Activated naive CD8-positive, alpha-beta T cell treated with anti-CD3 and anti-CD28 coated beads, Interleukin-2, amount 10 ng/mL, durations not matched to agents 7 days and 5 days (primary cell): ENCODE data around the gene YPEL3. TPM values are rescaled to one million over a fixed set of nuclear protein-coding genes. Genes with fewer than 3 reads are reported as not detected.

ENCODE experiments used
- ATAC-seq: fragments of 150-1000 bp; cut with Tn5 transposase; one replicate; pipeline ENCODE4 v1.10.0; 2021; ENCODE audit warnings: low read depth, moderate library complexity
- POLR2A ChIA-PET: fragments of 350-600 bp; sonication (Branson Sonifier 250); formaldehyde crosslinking; loops from one replicate; lab custom pipeline; 2021; ENCODE audit warnings: antibody characterized with exemption; lab: Charles Lee
- DNase-seq: peaks from one replicate; pipeline ENCODE4 v3.0.0; 2021
- H3K27ac Mint-ChIP-seq: one replicate; pipeline ENCODE4 v1.8.0; 2022; ENCODE audit warnings: mild to moderate bottlenecking, mixed read lengths
- H3K27me3 Mint-ChIP-seq: one replicate; pipeline ENCODE4 v1.8.0; 2022; ENCODE audit warnings: mild to moderate bottlenecking, moderate library complexity, mixed read lengths
- H3K36me3 Mint-ChIP-seq: one replicate; pipeline ENCODE4 v1.8.0; 2021; ENCODE audit warnings: mild to moderate bottlenecking, mixed read lengths
- H3K4me1 Mint-ChIP-seq: one replicate; pipeline ENCODE4 v1.8.0; 2021; ENCODE audit warnings: mixed read lengths
- H3K4me3 Mint-ChIP-seq: one replicate; pipeline ENCODE4 v1.8.0; 2022; ENCODE audit warnings: mild to moderate bottlenecking, moderate library complexity, mixed read lengths
- H3K9me3 Mint-ChIP-seq: one replicate; pipeline ENCODE4 v1.8.0; 2021; ENCODE audit warnings: mixed read lengths
- total RNA-seq, 2 experiments: library from RNA; stranded (reverse); gene quantifications; one replicate each; pipeline ENCODE4 v1.2.3, GENCODE V29; 2021

YPEL3 gene
- total RNA-seq, 2 experiments from 2014 or later = 135 to 139 TPM

DNA sequence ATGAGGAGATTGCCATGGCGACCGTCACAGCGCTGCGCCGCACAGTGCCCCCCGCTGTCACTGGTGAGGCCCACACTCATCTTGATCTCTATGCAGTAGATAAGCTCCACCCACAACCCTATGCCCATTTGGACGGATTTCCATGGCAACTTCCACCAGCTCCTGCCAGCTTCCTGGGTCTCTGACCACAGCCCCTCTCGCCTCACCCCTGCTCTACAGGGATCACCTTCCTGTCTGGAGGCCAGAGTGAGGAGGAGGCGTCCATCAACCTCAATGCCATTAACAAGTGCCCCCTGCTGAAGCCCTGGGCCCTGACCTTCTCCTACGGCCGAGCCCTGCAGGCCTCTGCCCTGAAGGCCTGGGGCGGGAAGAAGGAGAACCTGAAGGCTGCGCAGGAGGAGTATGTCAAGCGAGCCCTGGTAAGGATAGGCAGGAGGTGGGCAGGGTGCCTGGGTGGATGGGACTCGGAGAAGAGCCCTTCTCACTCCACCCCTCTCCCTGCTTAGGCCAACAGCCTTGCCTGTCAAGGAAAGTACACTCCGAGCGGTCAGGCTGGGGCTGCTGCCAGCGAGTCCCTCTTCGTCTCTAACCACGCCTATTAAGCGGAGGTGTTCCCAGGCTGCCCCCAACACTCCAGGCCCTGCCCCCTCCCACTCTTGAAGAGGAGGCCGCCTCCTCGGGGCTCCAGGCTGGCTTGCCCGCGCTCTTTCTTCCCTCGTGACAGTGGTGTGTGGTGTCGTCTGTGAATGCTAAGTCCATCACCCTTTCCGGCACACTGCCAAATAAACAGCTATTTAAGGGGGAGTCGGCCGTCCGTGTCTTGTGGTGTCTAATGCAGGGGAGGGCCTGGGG is 26.2 kb downstream of the YPEL3 start:
- Mint-ChIP-seq H3K4me1 (peaks cover 27% of the 10 kb centered on the region), H3K27ac (peak overlapping the region; percentile 65), H3K36me3 (peaks cover 41% of the 10 kb centered on the region), H3K27me3 (no peaks in the 10 kb centered on the region), H3K4me3 (peak overlapping the region; percentile 42), H3K9me3 (no peaks in the 10 kb centered on the region)
- POLR2A ChIA-PET = interaction anchor here (1.2 kb wide), 1 partner anchor 22 kb away, joined by 4 read pairs; the partner anchor contains the start of gene TBX6
- DNase-seq = no peak
- ATAC-seq = no peak

DNA sequence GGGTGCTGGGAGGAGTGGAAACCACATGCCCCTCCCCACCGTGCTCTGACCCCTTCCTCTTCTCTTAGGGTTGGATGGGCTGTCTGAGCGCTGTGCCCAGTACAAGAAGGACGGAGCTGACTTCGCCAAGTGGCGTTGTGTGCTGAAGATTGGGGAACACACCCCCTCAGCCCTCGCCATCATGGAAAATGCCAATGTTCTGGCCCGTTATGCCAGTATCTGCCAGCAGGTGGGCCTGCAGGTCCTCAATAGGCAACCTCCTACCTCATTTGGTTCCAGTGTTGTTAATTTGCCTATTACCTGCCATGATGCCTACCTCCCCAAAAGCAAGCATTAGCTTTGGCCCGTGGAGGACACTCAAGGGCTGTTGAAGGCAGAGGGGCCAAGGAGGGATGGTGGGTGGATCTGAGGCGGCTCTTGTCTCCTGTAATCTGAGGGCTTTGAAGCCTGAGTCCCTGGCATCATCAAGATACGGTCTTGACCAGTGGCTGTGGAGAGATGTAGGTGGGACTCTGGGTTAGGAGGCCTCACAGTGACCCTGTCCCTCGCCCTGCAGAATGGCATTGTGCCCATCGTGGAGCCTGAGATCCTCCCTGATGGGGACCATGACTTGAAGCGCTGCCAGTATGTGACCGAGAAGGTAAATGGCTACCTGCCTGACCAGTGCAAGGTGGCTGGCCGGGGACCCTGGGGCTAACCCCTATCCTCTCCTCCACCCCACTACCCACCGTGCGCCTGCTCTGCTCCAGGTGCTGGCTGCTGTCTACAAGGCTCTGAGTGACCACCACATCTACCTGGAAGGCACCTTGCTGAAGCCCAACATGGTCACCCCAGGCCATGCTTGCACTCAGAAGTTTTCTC is 27.0 kb downstream of the YPEL3 start:
- Mint-ChIP-seq H3K9me3 (no peaks in the 10 kb centered on the region), H3K4me1 (peaks cover 24% of the 10 kb centered on the region), H3K4me3 (peak overlapping the region; percentile 68), H3K27ac (peak overlapping the region; percentile 75), H3K36me3 (peaks cover 41% of the 10 kb centered on the region), H3K27me3 (no peaks in the 10 kb centered on the region)
- ATAC-seq (no peak), DNase-seq (peak; percentile 60)
- POLR2A ChIA-PET = interaction anchor here (1.5 to 6.1 kb wide), 2 partner anchors 8 to 22 kb away, joined by 3 to 102 read pairs; partner anchors contain the start of genes TBX6 and YPEL3

DNA sequence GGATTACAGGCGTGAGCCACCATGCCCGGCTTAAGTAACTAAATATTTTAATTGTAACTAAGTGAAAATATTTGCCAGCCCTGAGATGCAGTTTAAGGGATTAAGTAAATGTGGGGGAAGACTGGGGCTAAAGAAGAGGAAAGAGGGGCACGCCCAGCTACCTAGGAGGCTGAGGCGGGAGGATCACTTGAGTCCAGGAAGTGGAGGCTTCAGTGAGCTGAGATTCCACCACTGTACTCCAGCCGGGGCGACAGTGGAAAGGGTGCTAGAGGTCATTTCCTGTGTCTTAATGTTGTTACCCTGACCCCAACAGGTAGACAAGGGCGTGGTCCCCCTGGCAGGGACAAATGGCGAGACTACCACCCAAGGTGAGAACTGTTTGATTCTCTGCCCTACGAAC is 27.7 kb downstream of the YPEL3 start:
- Mint-ChIP-seq H3K4me1 (peaks cover 25% of the 10 kb centered on the region), H3K9me3 (no peaks in the 10 kb centered on the region), H3K4me3 (peak overlapping the region; percentile 68), H3K27ac (peak overlapping the region; percentile 75), H3K36me3 (peaks cover 40% of the 10 kb centered on the region), H3K27me3 (no peaks in the 10 kb centered on the region)
- POLR2A ChIA-PET = interaction anchor here (0.6 to 6.1 kb wide), 4 partner anchors 8 to 1803 kb away, joined by 3 to 102 read pairs (median 4); partner anchors contain the start of genes CORO1A, TBX6 and YPEL3
- DNase-seq = no peak
- no peak for ATAC-seq

DNA sequence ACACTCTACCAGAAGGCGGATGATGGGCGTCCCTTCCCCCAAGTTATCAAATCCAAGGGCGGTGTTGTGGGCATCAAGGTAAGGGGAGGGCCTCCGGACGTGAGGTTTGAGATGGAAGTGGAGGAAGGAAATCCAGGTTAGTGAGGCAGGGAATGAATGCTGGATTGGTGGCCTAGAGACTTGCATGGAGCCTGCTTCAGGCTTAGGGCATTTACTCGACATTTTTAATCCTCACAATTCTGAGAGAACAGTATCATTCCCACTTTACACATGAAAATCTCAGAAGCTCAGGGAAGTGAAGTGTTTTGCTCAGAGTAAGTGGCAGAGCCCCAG is 28.5 kb downstream of the YPEL3 start:
- POLR2A ChIA-PET = interaction anchor here (0.6 to 6.1 kb wide), 4 partner anchors 24 to 1802 kb away, joined by 4 to 102 read pairs (median 36); partner anchors contain the start of genes CORO1A, TBX6 and YPEL3
- Mint-ChIP-seq H3K27ac (peak overlapping the region; percentile 98), H3K4me1 (peaks cover 25% of the 10 kb centered on the region), H3K9me3 (no peaks in the 10 kb centered on the region), H3K36me3 (peaks cover 40% of the 10 kb centered on the region), H3K4me3 (peak overlapping the region; percentile 100), H3K27me3 (no peaks in the 10 kb centered on the region)
- DNase-seq (no peak), ATAC-seq (no peak)

DNA sequence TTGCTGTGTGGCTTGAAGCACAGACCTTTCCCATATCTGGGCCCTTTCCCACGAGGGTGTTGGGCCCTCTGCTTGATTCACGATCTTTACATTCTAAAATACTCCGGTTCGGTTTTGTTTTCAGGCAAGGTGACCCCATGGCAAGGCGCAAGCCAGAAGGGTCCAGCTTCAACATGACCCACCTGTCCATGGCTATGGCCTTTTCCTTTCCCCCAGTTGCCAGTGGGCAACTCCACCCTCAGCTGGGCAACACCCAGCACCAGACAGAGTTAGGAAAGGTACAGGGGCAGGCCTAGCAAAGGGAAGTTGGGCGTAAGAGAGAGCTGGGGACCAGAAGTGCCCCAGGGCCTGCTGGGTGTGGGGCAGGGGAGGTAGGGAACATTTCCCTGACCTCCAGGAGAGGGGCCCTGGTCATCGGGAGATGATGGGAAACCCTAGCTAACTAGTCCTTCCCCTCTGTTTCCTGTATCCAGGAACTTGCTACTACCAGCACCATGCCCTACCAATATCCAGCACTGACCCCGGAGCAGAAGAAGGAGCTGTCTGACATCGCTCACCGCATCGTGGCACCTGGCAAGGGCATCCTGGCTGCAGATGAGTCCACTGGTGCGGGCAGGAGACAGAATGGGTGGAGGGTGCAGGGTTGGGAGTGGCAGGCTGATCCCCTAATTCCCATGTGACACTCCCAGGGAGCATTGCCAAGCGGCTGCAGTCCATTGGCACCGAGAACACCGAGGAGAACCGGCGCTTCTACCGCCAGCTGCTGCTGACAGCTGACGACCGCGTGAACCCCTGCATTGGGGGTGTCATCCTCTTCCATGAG is 29.0 kb downstream of the YPEL3 start:
- H3K4me3 Mint-ChIP-seq = peak overlapping the region; percentile 100
- DNase-seq = no peak
- peaks cover 36% of the 10 kb centered on the region for H3K36me3 Mint-ChIP-seq
- no peak for ATAC-seq
- no peaks in the 10 kb centered on the region for H3K27me3 Mint-ChIP-seq
- H3K27ac Mint-ChIP-seq = peak overlapping the region; percentile 98
- H3K9me3 Mint-ChIP-seq = no peaks in the 10 kb centered on the region
- peaks cover 25% of the 10 kb centered on the region for H3K4me1 Mint-ChIP-seq
- POLR2A ChIA-PET = interaction anchor here (0.7 to 6.1 kb wide), 11 partner anchors 10 to 866 kb away, joined by 3 to 102 read pairs (median 5); partner anchors contain the start of genes CORO1A, MAZ, PPP4C and TBX6

DNA sequence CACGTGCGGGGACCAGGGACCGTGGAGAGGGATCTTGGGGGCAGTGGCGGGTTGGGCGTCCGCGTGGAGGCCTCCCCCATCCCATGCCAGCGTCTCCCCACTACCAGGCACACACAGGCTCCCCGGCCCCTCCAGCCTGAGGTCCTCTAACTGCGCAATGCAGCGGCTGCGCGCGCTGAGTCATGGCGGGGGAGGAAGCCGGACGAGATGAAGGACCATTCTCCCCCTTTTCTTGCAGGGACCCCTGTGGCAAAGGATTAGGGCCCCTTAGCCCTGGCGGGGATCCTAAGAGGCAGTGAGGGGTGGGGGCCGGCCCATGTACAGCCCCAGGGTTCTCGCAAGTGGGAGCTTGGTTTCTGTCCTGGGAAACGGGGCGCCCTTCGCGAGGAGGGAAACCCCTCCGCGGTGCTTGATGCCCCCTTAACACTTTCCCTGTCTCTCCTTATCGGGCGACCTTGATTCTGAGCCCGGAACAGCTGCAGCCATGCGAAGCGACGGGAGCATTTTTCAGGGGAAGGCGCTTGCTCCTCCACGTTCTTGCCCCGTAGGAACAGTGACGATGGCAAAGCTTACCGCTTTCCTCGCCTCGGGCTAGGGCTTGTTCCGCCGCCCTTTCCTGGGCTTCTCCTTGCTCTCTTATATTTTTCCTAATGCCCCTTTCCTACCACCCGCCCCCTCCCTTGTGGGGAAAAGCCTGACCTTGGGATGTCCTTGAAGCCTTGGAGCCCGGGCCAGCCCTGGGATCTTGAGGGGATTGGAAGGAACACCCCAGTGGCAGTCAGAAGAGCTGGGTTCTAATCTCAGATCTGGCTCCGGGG is 29.9 kb downstream of the YPEL3 start:
- peaks cover 35% of the 10 kb centered on the region for H3K36me3 Mint-ChIP-seq
- no peak for DNase-seq
- peak; percentile 1 for ATAC-seq
- no peaks in the 10 kb centered on the region for H3K27me3 Mint-ChIP-seq
- H3K4me1 Mint-ChIP-seq = peaks cover 25% of the 10 kb centered on the region
- H3K4me3 Mint-ChIP-seq = peak overlapping the region; percentile 100
- H3K9me3 Mint-ChIP-seq = no peaks in the 10 kb centered on the region
- POLR2A ChIA-PET = interaction anchor here (0.6 to 6.1 kb wide), 26 partner anchors 9 to 867 kb away, joined by 3 to 102 read pairs (median 4); partner anchors contain the start of genes CORO1A, HIRIP3, MAPK3 and MAZ
- peak overlapping the region; percentile 98 for H3K27ac Mint-ChIP-seq

DNA sequence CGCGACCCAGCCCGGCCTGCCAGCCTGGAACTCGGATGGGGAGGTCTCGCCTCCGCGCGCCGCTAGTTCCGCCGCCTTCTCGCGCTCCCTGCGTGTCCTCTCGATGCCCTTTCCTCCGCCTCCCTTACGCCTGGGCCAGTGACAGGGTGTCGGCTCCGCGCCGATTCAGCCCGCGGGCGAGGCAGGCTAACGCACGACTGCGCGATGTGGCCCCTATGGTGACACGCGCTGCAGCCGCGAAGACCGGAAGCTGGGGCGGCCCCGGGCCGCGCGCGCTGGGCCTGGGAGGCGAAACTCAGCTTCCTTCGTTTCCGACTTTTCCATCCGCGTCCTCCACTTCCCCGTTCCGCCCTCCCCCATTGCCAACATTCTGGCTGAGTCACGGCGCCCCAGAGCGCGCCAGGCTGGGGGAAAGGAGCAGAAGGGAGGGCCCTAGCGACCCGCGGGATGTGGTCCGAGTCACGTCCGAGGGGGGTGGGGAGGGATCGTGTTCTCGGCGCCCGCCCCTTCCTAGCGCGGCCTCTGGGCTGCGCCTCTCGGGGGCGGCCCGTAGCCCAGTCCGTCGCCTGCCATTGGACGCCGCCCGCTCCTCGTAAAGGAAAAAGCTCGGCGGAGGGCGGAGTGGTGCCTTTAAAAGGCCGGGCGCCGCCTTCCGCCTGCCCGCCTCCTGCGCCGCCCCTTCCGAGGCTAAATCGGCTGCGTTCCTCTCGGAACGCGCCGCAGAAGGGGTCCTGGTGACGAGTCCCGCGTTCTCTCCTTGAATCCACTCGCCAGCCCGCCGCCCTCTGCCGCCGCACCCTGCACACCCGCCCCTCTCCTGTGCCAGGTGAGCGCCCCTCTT is 30.7 kb downstream of the YPEL3 start, which contains the start of gene ALDOA:
Gene ALDOA (plus strand): TSS at position 659 of the 841 bp plus-strand sequence. CDS start 1,138 bp downstream, outside the sequence.
- Mint-ChIP-seq H3K4me1 (peaks cover 22% of the 10 kb centered on the region), H3K27me3 (no peaks in the 10 kb centered on the region), H3K27ac (peak within 1 kb of the TSS; percentile 98), H3K9me3 (no peaks in the 10 kb centered on the region), H3K4me3 (peak within 1 kb of the TSS; percentile 100), H3K36me3 (peaks cover 34% of the 10 kb centered on the region)
- POLR2A ChIA-PET = interaction anchor here (0.6 to 6.1 kb wide), 27 partner anchors 8 to 631 kb away, joined by 3 to 102 read pairs (median 4); partner anchors contain the start of genes CORO1A, HIRIP3, MAPK3 and MAZ
- peak; percentile 95 for DNase-seq
- peak; percentile 85 for ATAC-seq

DNA sequence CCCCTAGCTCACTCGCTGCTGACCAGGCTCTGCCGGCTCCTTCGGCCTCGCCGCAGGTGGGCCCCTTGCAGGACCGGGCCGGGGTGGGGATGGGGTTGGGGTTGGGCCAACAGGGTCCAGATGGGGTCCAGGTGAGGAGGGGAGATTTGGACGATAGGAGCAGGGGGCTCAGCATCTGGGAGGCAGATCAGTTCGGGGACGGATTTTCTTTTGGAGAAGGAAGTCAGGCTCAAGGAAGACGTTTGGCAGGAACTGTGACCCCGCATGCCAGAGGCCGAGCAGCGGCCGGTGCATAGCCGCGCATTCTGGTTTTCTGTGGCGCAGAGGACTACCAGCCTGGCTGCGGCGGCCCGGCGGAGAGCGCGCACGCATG is 31.3 kb downstream of the YPEL3 start:
- ATAC-seq = no peak
- H3K27me3 Mint-ChIP-seq = no peaks in the 10 kb centered on the region
- peak overlapping the region; percentile 98 for H3K27ac Mint-ChIP-seq
- POLR2A ChIA-PET = interaction anchor here (1.0 to 6.1 kb wide), 10 partner anchors 12 to 380 kb away, joined by 3 to 102 read pairs (median 10); partner anchors contain the start of genes CORO1A, HIRIP3, MAZ and MVP
- H3K4me1 Mint-ChIP-seq = peaks cover 19% of the 10 kb centered on the region
- H3K36me3 Mint-ChIP-seq = peaks cover 31% of the 10 kb centered on the region
- peak overlapping the region; percentile 100 for H3K4me3 Mint-ChIP-seq
- no peaks in the 10 kb centered on the region for H3K9me3 Mint-ChIP-seq
- DNase-seq = no peak

DNA sequence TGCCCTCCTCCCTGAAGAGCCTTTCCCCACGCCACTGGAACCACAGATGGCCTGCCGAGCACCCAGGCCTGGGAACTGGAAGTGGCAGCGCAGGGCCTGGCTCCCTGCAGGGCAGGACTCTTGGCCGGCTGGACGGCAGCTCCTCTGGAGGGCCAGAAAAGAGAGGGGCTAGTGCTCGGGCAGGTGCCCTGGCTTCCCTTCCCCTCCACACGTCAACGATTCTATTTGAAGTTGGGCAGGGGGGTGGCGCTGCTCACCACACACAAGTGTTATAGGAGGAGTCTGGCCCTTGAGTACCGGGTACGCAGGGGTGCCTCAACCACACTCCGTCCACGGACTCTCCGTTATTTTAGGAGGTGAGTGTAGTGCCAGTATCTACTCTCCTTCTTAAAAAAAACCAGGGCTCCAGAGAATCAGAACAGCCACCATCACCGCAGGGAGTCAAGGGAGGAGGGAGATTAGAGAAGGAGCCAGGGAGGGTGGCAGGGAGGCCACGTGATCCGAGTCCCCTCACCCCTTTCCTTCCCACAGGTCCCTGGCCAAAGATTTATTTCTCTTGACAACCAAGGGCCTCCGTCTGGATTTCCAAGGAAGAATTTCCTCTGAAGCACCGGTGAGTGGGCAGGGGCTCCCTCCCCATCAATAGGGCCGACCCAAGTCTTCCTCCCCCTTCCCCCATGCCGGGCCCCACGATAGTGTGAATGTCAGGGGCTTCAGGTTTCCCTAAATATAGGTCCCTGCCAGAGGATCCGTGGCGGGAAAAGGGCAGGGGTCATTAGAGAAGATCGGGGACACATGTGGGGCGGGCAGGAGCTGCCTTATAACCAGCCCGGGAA is 31.9 kb downstream of the YPEL3 start:
- Mint-ChIP-seq H3K27me3 (no peaks in the 10 kb centered on the region), H3K4me3 (peak overlapping the region; percentile 100), H3K4me1 (peaks cover 19% of the 10 kb centered on the region), H3K9me3 (no peaks in the 10 kb centered on the region), H3K36me3 (peaks cover 28% of the 10 kb centered on the region), H3K27ac (peak overlapping the region; percentile 98)
- POLR2A ChIA-PET = interaction anchor here (0.8 to 6.1 kb wide), 10 partner anchors 10 to 381 kb away, joined by 3 to 102 read pairs (median 9); partner anchors contain the start of genes CORO1A, MAZ, MVP and PPP4C
- ATAC-seq (peak; percentile 27), DNase-seq (peak; percentile 74)

DNA sequence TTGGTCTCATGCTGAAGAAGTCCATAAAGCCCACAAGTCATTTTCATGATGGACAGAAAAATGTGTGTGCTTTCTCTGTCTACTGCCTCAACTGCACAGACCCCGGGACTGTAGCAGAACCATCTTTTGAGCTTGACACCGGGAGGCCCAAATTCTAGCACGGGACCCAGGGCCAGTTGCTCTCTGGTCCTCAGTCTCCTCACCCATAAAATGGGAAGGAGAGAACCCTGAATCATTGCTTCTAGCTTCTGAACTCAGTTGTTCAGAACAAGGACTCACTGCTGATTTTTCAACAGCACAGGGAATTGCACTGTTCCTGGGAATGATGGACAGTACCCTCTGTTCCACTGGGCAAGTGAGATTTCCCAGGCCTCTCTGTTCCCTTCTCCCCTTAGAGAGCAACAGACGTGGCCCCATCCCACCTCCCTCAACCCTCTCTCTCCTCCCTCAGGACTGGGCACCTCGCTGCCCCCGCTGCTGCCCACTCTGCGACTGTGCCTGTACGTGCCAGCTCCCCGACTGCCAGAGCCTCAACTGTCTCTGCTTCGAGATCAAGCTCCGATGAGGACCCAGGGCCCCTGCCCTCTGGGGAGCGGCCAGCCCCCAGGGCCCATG is 32.6 kb downstream of the YPEL3 start:
- Mint-ChIP-seq H3K9me3 (no peaks in the 10 kb centered on the region), H3K27ac (peak overlapping the region; percentile 98), H3K36me3 (peaks cover 25% of the 10 kb centered on the region)

More for the DNA sequence above, 32.6 kb downstream of the YPEL3 start:
- DNase-seq (no peak), ATAC-seq (no peak)
- Mint-ChIP-seq H3K4me1 (peaks cover 16% of the 10 kb centered on the region), H3K4me3 (peak overlapping the region; percentile 100), H3K27me3 (no peaks in the 10 kb centered on the region)
- POLR2A ChIA-PET = interaction anchor here (0.8 to 6.1 kb wide), 5 partner anchors 10 to 121 kb away, joined by 3 to 102 read pairs (median 6); partner anchors contain the start of genes CORO1A, TBX6 and YPEL3
